Sigmoid colon (tissue), 7 donors: Measurements from ENCODE around the gene ARG1. TPM values are rescaled to one million over a fixed set of nuclear protein-coding genes. Genes with fewer than 3 reads are reported as not detected.

Experiments used
- DNase-seq: peaks from one replicate; pipeline ENCODE4 v3.0.0-alpha.2; 2019
- H3K27ac ChIP-seq, 4 donors: fragments of 200-600 bp; sonication (generic); one replicate each; pipeline ENCODE4 v1.5.1; 2016 to 2019; ENCODE audit warnings: mild to moderate bottlenecking in 1 of 4
- H3K27me3 ChIP-seq, 3 donors: fragments of 200-600 bp; sonication (generic); one replicate each; pipeline ENCODE4 v1.5.1; 2019; ENCODE audit warnings: mild to moderate bottlenecking in 1 of 3
- H3K36me3 ChIP-seq, 4 donors: fragments of 200-600 bp; sonication (generic); one replicate each; pipeline ENCODE4 v1.5.1; 2016 to 2019
- H3K4me1 ChIP-seq, 4 donors: fragments of 200-600 bp; sonication (generic); one replicate each; pipeline ENCODE4 v1.5.1; 2017 to 2019
- H3K4me3 ChIP-seq, 4 donors: fragments of 200-600 bp; sonication (generic); one replicate each; pipeline ENCODE4 v1.5.1; 2017 to 2019; ENCODE audit warnings: mild to moderate bottlenecking in 2 of 4, moderate library complexity in 1 of 4
- H3K9me3 ChIP-seq, 4 donors: fragments of 200-600 bp in 3 of 4; sonication (generic) in 3 of 4; one replicate each; pipeline versions ENCODE4 v1.5.1 to v1.6.1; 2013 to 2019
- EP300 ChIP-seq, 4 donors: sonication (generic); formaldehyde crosslinking; IDR thresholded peaks; one replicate each; pipeline ENCODE4 v1.6.1; 2017; ENCODE audit warnings: antibody characterized with exemption in 4 of 4
- POLR2A ChIP-seq, 2 donors: fragments of 450-650 bp; IDR thresholded peaks; one replicate each; pipeline ENCODE4 v1.6.1; 2016; ENCODE audit warnings: antibody characterized with exemption in 2 of 2, mild to moderate bottlenecking in 2 of 2, moderate library complexity in 2 of 2
- POLR2AphosphoS5 ChIP-seq, 4 donors: sonication (generic); formaldehyde crosslinking; IDR thresholded peaks; one replicate each; pipeline ENCODE4 v1.6.1; 2017; ENCODE audit warnings: antibody characterized with exemption in 4 of 4
- WGBS, 2 donors: extraction: QIAGEN DNeasy Blood & Tissue Kit; methylation state at CpG; one replicate each; pipeline ENCODE4 v1.1.7; 2013; 5-methylcytosine and 5-hydroxymethylcytosine counted together
- intact Hi-C: fragments of 100-400 bp; cut with DNase I; formaldehyde crosslinking; loops from one replicate; pipeline ENCODE4 v1.15.1; 2023
- polyA plus RNA-seq, 3 donors: library from polyadenylated mRNA; stranded (reverse); fragments of 200-250 nt; gene quantifications; one replicate each; pipeline ENCODE4 v1.2.3, GENCODE V29; 2013
- total RNA-seq, 4 donors: library from RNA; depleted of rRNA; stranded (reverse); fragments of >200 nt; gene quantifications; one replicate each; pipeline ENCODE4 v1.1.0, GENCODE V29; 2016
- TF ChIP-seq, protein P1 (sequence below), 4 experiments: fragments of 450-650 bp in 3 of 4; fragments of 200-600 bp in 1 of 4; IDR thresholded peaks; one replicate each; pipeline ENCODE4 v1.5.1; 2016 to 2019; ENCODE audit warnings: antibody characterized with exemption in 4 of 4, mild to moderate bottlenecking in 3 of 4, moderate library complexity in 2 of 4
- donor health status: healthy with polysubstance abuse.
- donor health status: Bipolar disorder and iron deficiency.
- donor health status: healthy.

The ARG1 gene
- total and polyA plus RNA-seq, 7 donors: 0.17 to 1.2 (median 0.27) TPM; not detected in 4

DNA sequence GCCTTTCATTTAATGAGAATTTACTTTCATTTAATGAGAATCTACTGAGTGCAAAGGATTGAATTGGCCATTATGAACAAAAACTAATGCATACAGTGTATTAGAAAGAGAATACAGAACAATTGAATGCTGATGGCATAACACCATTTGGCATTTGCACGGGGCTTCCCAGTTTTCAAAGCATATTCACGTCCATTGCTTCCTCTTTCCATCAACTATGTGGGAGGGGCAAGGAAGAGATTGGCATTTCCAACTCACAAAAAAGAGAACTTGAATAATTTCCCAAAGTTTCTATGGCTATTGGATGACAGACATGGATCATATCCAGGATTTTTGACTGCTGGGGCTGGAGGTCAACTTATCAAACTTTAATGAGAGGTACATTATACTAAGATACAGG, 23.2 kb upstream of the ARG1 start:
- H3K9me3 ChIP-seq: no peaks in the 10 kb centered on the region
- no peaks in the 10 kb centered on the region for H3K36me3 ChIP-seq
- H3K27me3 ChIP-seq: no peaks in the 10 kb centered on the region
- intact Hi-C loops: no loop called here
- WGBS, 2 donors: 42 to 53% methylated on average over 2 of the region's 2 CpGs
- TF ChIP-seq POLR2A (IDR thresholded peaks at IDR 0.05) (no peak), POLR2AphosphoS5 (IDR thresholded peaks at IDR 0.05) (no peak), EP300 (IDR thresholded peaks at IDR 0.05) (no peak)
- TF ChIP-seq, protein P1, sequence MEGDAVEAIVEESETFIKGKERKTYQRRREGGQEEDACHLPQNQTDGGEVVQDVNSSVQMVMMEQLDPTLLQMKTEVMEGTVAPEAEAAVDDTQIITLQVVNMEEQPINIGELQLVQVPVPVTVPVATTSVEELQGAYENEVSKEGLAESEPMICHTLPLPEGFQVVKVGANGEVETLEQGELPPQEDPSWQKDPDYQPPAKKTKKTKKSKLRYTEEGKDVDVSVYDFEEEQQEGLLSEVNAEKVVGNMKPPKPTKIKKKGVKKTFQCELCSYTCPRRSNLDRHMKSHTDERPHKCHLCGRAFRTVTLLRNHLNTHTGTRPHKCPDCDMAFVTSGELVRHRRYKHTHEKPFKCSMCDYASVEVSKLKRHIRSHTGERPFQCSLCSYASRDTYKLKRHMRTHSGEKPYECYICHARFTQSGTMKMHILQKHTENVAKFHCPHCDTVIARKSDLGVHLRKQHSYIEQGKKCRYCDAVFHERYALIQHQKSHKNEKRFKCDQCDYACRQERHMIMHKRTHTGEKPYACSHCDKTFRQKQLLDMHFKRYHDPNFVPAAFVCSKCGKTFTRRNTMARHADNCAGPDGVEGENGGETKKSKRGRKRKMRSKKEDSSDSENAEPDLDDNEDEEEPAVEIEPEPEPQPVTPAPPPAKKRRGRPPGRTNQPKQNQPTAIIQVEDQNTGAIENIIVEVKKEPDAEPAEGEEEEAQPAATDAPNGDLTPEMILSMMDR (IDR thresholded peaks at IDR 0.05): no peak
- no peaks in the 10 kb centered on the region for H3K4me1 ChIP-seq
- H3K27ac ChIP-seq: no peak overlapping the region
- no peak for DNase-seq
- H3K4me3 ChIP-seq: no peak overlapping the region

DNA sequence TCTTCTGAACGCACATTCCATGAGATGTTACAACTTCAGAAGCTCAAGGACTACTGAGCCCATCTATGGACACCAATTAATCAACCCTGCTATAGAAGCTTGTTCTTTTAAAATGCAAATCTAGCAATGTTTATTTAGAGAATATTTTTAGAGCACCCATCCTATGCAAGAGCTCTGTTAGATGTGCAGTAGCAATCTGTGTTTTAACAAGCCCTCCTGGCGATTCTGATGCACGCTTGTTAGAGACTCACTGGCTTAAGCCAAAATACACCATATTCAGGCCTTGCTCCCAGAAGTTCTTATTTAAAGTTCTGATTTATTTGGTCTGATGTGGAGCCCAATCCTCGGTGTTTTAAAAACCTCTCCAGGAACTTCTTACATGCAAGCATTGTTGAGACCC, 21.1 kb upstream of the ARG1 start:
- TF ChIP-seq POLR2A (IDR thresholded peaks at IDR 0.05) (no peak), POLR2AphosphoS5 (IDR thresholded peaks at IDR 0.05) (no peak), EP300 (IDR thresholded peaks at IDR 0.05) (no peak)
- TF ChIP-seq, protein P1 (IDR thresholded peaks at IDR 0.05): no peak

DNA sequence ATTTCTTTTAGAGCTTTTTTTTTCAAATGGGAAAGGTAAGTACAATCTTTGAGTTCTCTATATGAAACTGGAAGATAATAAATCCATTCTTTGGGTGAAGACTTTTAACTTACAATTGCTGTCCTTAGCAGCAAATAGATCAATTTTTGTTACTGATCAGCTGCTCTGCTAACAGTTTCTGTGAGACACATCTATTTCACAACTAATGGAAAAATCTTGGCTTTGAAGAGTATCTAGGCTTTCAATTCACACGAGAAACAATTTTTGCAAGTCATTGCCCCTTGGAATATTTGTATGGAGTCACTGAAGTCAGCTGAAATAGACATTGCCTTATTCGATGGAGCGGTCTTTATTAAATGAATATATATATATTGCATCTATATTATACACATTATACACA, 20.5 kb upstream of the ARG1 start:
- Histone ChIP-seq H3K27ac (no peak overlapping the region), H3K9me3 (no peaks in the 10 kb centered on the region), H3K4me3 (no peak overlapping the region), H3K27me3 (no peaks in the 10 kb centered on the region), H3K36me3 (no peaks in the 10 kb centered on the region), H3K4me1 (no peaks in the 10 kb centered on the region)
- no peak for DNase-seq
- WGBS, 2 donors: 87 to 95% methylated on average over 3 of the region's 3 CpGs
- intact Hi-C loops: no loop called here
- TF ChIP-seq, protein P1 (IDR thresholded peaks at IDR 0.05): no peak
- TF ChIP-seq EP300 (IDR thresholded peaks at IDR 0.05) (no peak), POLR2AphosphoS5 (IDR thresholded peaks at IDR 0.05) (no peak), POLR2A (IDR thresholded peaks at IDR 0.05) (no peak)

More for the DNA sequence above, 21.1 kb upstream of the ARG1 start:
- intact Hi-C loops: no loop called here
- 87 to 90% methylated on average over 4 of the region's 4 CpGs for WGBS, 2 donors
- no peak for DNase-seq
- Histone ChIP-seq H3K4me1 (no peaks in the 10 kb centered on the region), H3K27ac (no peak overlapping the region), H3K27me3 (no peaks in the 10 kb centered on the region), H3K36me3 (no peaks in the 10 kb centered on the region), H3K9me3 (no peaks in the 10 kb centered on the region), H3K4me3 (no peak overlapping the region)

DNA sequence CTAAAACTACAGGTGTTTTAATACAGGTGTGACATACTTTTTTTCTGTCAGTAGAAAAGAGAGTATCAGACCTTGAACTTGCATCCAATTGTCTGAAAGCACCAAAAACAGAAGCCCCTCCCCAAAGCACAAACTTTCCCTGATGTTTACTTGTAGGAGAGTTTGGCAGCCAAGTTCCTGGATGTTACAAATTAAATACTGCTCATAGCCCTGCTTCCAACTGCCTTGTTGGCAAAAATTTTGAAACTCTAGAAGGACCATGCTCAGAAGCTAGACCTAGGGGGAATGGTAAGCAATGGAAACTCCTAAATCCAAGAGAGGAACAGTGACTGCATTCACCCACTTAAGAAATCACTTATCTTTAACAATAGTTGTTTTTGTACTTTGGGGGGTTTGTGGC, 17.0 kb upstream of the ARG1 start:
- H3K4me3 ChIP-seq: no peak overlapping the region
- no peak for TF ChIP-seq POLR2AphosphoS5 (IDR thresholded peaks at IDR 0.05)
- TF ChIP-seq POLR2A (IDR thresholded peaks at IDR 0.05): no peak
- no peak for TF ChIP-seq EP300 (IDR thresholded peaks at IDR 0.05)
- TF ChIP-seq, protein P1 (IDR thresholded peaks at IDR 0.05): no peak
- DNase-seq: no peak
- H3K9me3 ChIP-seq: no peaks in the 10 kb centered on the region
- intact Hi-C loops: no loop called here
- no peaks in the 10 kb centered on the region for H3K27me3 ChIP-seq
- H3K4me1 ChIP-seq: no peaks in the 10 kb centered on the region
- no peak overlapping the region for H3K27ac ChIP-seq
- no peaks in the 10 kb centered on the region for H3K36me3 ChIP-seq

DNA sequence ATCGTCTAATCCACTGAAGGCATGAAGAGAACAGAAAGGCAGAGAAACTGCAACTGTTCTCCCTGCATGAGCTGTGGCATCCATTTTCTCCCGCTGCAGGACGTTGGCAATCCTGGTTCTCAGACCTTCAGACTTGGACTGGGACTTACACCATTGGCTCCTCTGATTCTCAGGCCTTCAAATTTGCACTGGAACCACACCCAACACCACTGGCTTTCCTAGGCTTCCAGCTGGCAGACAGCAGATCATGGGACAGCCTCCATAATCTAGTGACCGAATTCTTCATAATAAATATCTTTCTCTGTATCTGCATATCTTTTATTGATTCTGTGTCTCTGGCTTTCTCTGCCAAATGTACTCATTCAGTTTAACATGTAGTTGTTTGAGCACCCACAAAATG, 14.1 kb upstream of the ARG1 start:
- no peaks in the 10 kb centered on the region for H3K36me3 ChIP-seq
- no peak overlapping the region for H3K27ac ChIP-seq
- no peak overlapping the region for H3K4me3 ChIP-seq
- H3K27me3 ChIP-seq: no peaks in the 10 kb centered on the region
- TF ChIP-seq, protein P1 (IDR thresholded peaks at IDR 0.05): no peak
- TF ChIP-seq POLR2A (IDR thresholded peaks at IDR 0.05): no peak
- TF ChIP-seq POLR2AphosphoS5 (IDR thresholded peaks at IDR 0.05): no peak
- no peak for TF ChIP-seq EP300 (IDR thresholded peaks at IDR 0.05)
- H3K4me1 ChIP-seq: no peaks in the 10 kb centered on the region
- H3K9me3 ChIP-seq: no peaks in the 10 kb centered on the region
- WGBS, 2 donors: 81 to 91% methylated on average over 4 of the region's 4 CpGs
- DNase-seq: no peak
- intact Hi-C loops: no loop called here
